ENCODE results near the gene RAVER1.

RAVER1 gene

GRCh38 chr19:10320602-10321416, 12.5 kb downstream of the RAVER1 start:
- TF ChIP-seq POLR2AphosphoS5 (IDR thresholded peaks at IDR 0.05; ENCODE audit: low read depth, low read length) (no peak), SIN3A (IDR thresholded peaks at IDR 0.05; ENCODE audit: borderline replicate concordance, insufficient read depth, low read length) (no peak), FOXP2 (optimal IDR thresholded peaks at IDR 0.05; ENCODE audit: borderline replicate concordance, extremely low read depth, extremely low read length, insufficient read depth) (no peak), REST (IDR thresholded peaks at IDR 0.05; ENCODE audit: insufficient read depth in 1 of 2, low read depth in 2 of 2, low read length in 2 of 2) (no peak), TAF1 (IDR thresholded peaks at IDR 0.05; ENCODE audit: borderline replicate concordance, insufficient read depth, low read length) (no peak)

GRCh38 chr19:10318807-10319682, 14.3 kb downstream of the RAVER1 start:
- TF ChIP-seq REST (IDR thresholded peaks at IDR 0.05; ENCODE audit: insufficient read depth in 1 of 2, low read depth in 2 of 2, low read length in 2 of 2) = no peak
- no peak for TF ChIP-seq FOXP2 (optimal IDR thresholded peaks at IDR 0.05; ENCODE audit: borderline replicate concordance, extremely low read depth, extremely low read length, insufficient read depth)
- TF ChIP-seq SIN3A (IDR thresholded peaks at IDR 0.05; ENCODE audit: borderline replicate concordance, insufficient read depth, low read length) = no peak
- TF ChIP-seq TAF1 (IDR thresholded peaks at IDR 0.05; ENCODE audit: borderline replicate concordance, insufficient read depth, low read length) = no peak
- TF ChIP-seq POLR2AphosphoS5 (IDR thresholded peaks at IDR 0.05; ENCODE audit: low read depth, low read length) = no peak

- TF ChIP-seq SIN3A (IDR thresholded peaks at IDR 0.05; ENCODE audit: borderline replicate concordance, insufficient read depth, low read length) (no peak), TAF1 (IDR thresholded peaks at IDR 0.05; ENCODE audit: borderline replicate concordance, insufficient read depth, low read length) (no peak), REST (IDR thresholded peaks at IDR 0.05; ENCODE audit: insufficient read depth in 1 of 2, low read depth in 2 of 2, low read length in 2 of 2) (no peak), POLR2AphosphoS5 (IDR thresholded peaks at IDR 0.05; ENCODE audit: low read depth, low read length) (no peak), FOXP2 (optimal IDR thresholded peaks at IDR 0.05; ENCODE audit: borderline replicate concordance, extremely low read depth, extremely low read length, insufficient read depth) (no peak)
Measured at GRCh38 chr19:10317857-10318462, 15.4 kb downstream of the RAVER1 start.

- TF ChIP-seq REST (IDR thresholded peaks at IDR 0.05; ENCODE audit: insufficient read depth in 1 of 2, low read depth in 2 of 2, low read length in 2 of 2) = no peak
- TF ChIP-seq POLR2AphosphoS5 (IDR thresholded peaks at IDR 0.05; ENCODE audit: low read depth, low read length) = no peak
- TF ChIP-seq SIN3A (IDR thresholded peaks at IDR 0.05; ENCODE audit: borderline replicate concordance, insufficient read depth, low read length) = no peak
- no peak for TF ChIP-seq FOXP2 (optimal IDR thresholded peaks at IDR 0.05; ENCODE audit: borderline replicate concordance, extremely low read depth, extremely low read length, insufficient read depth)
Measured at GRCh38 chr19:10317045-10317856, 16.1 kb downstream of the RAVER1 start.
